GM12878 (cell line): Measurements from ENCODE around the gene CANX. TPM values are rescaled to one million over a fixed set of nuclear protein-coding genes. Genes with fewer than 3 reads are reported as not detected.

ENCODE experiments used
- CBX5 ChIP-seq: sonication (generic); IDR thresholded peaks from 2 replicates; pipeline ENCODE4 v1.6.1; 2016; ENCODE audit warnings: low read depth, moderate library complexity, mild to moderate bottlenecking, inconsistent platforms
- FOXM1 ChIP-seq: IDR thresholded peaks from 2 replicates; pipeline ENCODE4 v1.6.1; 2012; ENCODE audit warnings: low read depth, mild to moderate bottlenecking, inconsistent platforms, low read length, moderate library complexity
- KAT2A ChIP-seq: conservative IDR thresholded peaks from 2 replicates; pipeline ENCODE4 v1.6.1; 2011; ENCODE audit warnings: low read depth, low read length; ENCODE audit not compliant: control insufficient read depth
- NR2F1 ChIP-seq: fragments of 450-650 bp; conservative IDR thresholded peaks from 2 replicates; pipeline ENCODE4 v1.6.1; 2017; ENCODE audit warnings: mild to moderate bottlenecking
- PML ChIP-seq: IDR thresholded peaks from 2 replicates; pipeline ENCODE4 v1.6.1; 2012; ENCODE audit warnings: low read length, inconsistent platforms
- POLR2AphosphoS5 ChIP-seq: IDR thresholded peaks from 2 replicates; pipeline ENCODE4 v1.6.1; 2011; ENCODE audit warnings: mild to moderate bottlenecking, low read length, inconsistent platforms
- RB1 ChIP-seq: fragments of 450-650 bp; formaldehyde crosslinking; IDR thresholded peaks from 2 replicates; pipeline ENCODE4 v1.6.1; 2017; ENCODE audit warnings: mild to moderate bottlenecking, borderline replicate concordance
- RELA ChIP-seq: fragments of 450-650 bp; IDR thresholded peaks from 2 replicates; pipeline ENCODE4 v1.8.0; 2014; ENCODE audit warnings: borderline replicate concordance; ENCODE audit not compliant: partially characterized antibody
- RFX5 ChIP-seq: IDR thresholded peaks from 2 replicates; pipeline ENCODE4 v1.6.1; 2011; ENCODE audit warnings: low read depth, low read length, improper control_type of control experiment
- SMC3 ChIP-seq: IDR thresholded peaks from 2 replicates; pipeline ENCODE4 v1.6.1; 2011; ENCODE audit warnings: low read length, improper control_type of control experiment, borderline replicate concordance
- SPI1 ChIP-seq: IDR thresholded peaks from 2 replicates; pipeline ENCODE4 v1.6.1; 2011; ENCODE audit warnings: low read depth, mild to moderate bottlenecking, low read length, moderate library complexity, borderline replicate concordance; ENCODE audit not compliant: insufficient read depth
- SREBF1 ChIP-seq: IDR thresholded peaks from 2 replicates; pipeline ENCODE4 v1.6.1; 2012; ENCODE audit warnings: mild to moderate bottlenecking, low read length
- TAF1 ChIP-seq: IDR thresholded peaks from 2 replicates; pipeline ENCODE4 v1.6.1; 2011; ENCODE audit warnings: mild to moderate bottlenecking, low read depth, low read length, borderline replicate concordance
- TCF7 ChIP-seq: IDR thresholded peaks from 2 replicates; pipeline ENCODE4 v1.6.1; 2014; ENCODE audit warnings: antibody characterized with exemption, borderline replicate concordance
- YBX1 ChIP-seq: fragments of 450-650 bp; IDR thresholded peaks from 2 replicates; pipeline ENCODE4 v1.6.1; 2016; ENCODE audit warnings: antibody characterized with exemption
- polyA plus RNA-seq, 11 experiments: library from polyadenylated mRNA; depleted of rRNA in 4 of 11; unstranded in 6 of 11; stranded (reverse) in 5 of 11; fragments of >200 nt; fragmentation: Nextera tagmentation in 4 of 11; fragmentation: Illumina TruSeq in 1 of 11; extraction: Ambion mirVana in 4 of 11; extraction: Trizol in 1 of 11; gene quantifications; 1 replicate in 1 of 11; 2 replicates in 10 of 11; pipeline versions ENCODE4 v1.2.1 to v1.2.3, GENCODE V29; 2011 to 2016; ENCODE audit warnings: inconsistent platforms in 2 of 11, missing spikeins in 2 of 11, low read depth in 1 of 11
- total RNA-seq, 4 experiments: library from RNA; depleted of rRNA in 3 of 4; stranded (reverse); fragments of >200 nt in 3 of 4; fragmentation: Illumina TruSeq in 1 of 4; extraction: Trizol in 1 of 4; gene quantifications; 2 replicates each; pipeline versions ENCODE4 v1.2.1 to v1.2.3, GENCODE V29; 2013 to 2021
- TF ChIP-seq, protein P1 (sequence below): fragments of 450-650 bp; IDR thresholded peaks from 2 replicates; pipeline ENCODE4 v1.6.1; 2017; ENCODE audit warnings: mild to moderate bottlenecking, moderate library complexity
- TF ChIP-seq, protein P2 (sequence below): fragments of 450-650 bp; IDR thresholded peaks from 2 replicates; pipeline ENCODE4 v1.6.1; 2017; ENCODE audit warnings: mild to moderate bottlenecking, moderate library complexity
- TF ChIP-seq, protein P3 (sequence below): fragments of 450-650 bp; conservative IDR thresholded peaks from 2 replicates; pipeline ENCODE4 v1.6.1; 2017; ENCODE audit warnings: mild to moderate bottlenecking, moderate library complexity
- TF ChIP-seq, protein P4 (sequence below): IDR thresholded peaks from 2 replicates; pipeline ENCODE4 v1.6.1; 2011; ENCODE audit warnings: low read depth, mild to moderate bottlenecking, low read length, moderate library complexity, borderline replicate concordance; ENCODE audit errors: extremely low read depth

Gene CANX
- total and polyA plus RNA-seq, 10 of the 15 experiments (the other 5 are each of a cell fraction or from before 2014, with no cell fraction given) = 78.2 to 602 (median 412) TPM

DNA sequence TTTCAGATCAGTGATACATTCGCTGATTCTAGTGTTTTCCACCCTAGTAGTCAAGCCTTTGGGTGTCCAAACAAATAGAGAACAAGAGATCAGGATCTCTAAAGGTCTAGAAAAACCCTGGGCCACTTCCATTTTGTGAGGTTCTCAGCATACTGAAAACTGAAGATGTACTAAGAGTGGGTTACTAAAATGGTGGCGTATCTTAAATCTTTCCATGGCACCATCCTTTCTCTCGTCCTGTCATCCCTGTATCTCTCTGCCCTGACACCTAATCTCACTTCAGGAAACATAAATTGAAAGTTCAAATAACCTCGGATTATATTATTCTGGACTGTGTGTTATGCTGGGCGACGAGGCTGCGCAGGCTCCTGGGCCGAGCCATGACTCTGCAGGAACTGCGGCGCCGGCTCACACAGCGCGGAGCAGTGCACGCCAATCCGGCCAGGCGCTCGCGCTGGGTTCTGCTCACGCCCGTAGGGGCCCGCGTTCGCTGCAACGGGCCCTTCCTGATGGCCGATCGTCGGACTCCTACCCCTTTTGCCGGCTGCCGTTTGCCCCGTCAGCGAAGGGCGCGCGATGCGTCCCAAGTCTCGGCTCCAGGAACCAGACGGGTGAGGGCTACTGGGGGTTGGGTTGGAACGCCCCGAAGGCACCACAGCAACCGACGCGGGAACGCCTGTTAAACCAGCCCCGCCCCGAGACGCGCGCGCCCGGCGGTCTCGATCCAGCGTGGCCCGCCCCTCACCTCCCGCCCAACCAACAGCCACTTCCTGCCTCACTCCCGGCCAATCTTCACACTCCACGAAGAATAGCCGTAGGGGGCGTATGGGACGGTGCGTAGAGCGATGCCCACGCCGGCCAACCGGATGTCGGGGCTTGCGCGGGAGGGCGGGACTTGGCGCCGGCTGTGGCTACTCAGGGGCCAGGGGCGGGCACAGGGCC is 503 bp upstream of the CANX start (continued):
- TF ChIP-seq SMC3 (no peak), RFX5 (0 out of 2 replicates have a peak, but pooled peaks have one; percentile 54), NR2F1 (no peak), PML (peak; percentile 84), SREBF1 (no peak), FOXM1 (no peak), RB1 (peak; percentile 83; the same call in 1 of the 2 replicates), SPI1 (peak; percentile 29; the same call in 1 of the 2 replicates), POLR2AphosphoS5 (no peak; the same call in none of the 2 replicates), KAT2A (no peak), CBX5 (no peak), RELA (peak; percentile 38), TAF1 (peak; percentile 71), TCF7 (no peak), YBX1 (no peak)
- TF ChIP-seq, protein P1, sequence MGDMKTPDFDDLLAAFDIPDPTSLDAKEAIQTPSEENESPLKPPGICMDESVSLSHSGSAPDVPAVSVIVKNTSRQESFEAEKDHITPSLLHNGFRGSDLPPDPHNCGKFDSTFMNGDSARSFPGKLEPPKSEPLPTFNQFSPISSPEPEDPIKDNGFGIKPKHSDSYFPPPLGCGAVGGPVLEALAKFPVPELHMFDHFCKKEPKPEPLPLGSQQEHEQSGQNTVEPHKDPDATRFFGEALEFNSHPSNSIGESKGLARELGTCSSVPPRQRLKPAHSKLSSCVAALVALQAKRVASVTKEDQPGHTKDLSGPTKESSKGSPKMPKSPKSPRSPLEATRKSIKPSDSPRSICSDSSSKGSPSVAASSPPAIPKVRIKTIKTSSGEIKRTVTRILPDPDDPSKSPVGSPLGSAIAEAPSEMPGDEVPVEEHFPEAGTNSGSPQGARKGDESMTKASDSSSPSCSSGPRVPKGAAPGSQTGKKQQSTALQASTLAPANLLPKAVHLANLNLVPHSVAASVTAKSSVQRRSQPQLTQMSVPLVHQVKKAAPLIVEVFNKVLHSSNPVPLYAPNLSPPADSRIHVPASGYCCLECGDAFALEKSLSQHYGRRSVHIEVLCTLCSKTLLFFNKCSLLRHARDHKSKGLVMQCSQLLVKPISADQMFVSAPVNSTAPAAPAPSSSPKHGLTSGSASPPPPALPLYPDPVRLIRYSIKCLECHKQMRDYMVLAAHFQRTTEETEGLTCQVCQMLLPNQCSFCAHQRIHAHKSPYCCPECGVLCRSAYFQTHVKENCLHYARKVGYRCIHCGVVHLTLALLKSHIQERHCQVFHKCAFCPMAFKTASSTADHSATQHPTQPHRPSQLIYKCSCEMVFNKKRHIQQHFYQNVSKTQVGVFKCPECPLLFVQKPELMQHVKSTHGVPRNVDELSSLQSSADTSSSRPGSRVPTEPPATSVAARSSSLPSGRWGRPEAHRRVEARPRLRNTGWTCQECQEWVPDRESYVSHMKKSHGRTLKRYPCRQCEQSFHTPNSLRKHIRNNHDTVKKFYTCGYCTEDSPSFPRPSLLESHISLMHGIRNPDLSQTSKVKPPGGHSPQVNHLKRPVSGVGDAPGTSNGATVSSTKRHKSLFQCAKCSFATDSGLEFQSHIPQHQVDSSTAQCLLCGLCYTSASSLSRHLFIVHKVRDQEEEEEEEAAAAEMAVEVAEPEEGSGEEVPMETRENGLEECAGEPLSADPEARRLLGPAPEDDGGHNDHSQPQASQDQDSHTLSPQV = no peak
- TF ChIP-seq, protein P2, sequence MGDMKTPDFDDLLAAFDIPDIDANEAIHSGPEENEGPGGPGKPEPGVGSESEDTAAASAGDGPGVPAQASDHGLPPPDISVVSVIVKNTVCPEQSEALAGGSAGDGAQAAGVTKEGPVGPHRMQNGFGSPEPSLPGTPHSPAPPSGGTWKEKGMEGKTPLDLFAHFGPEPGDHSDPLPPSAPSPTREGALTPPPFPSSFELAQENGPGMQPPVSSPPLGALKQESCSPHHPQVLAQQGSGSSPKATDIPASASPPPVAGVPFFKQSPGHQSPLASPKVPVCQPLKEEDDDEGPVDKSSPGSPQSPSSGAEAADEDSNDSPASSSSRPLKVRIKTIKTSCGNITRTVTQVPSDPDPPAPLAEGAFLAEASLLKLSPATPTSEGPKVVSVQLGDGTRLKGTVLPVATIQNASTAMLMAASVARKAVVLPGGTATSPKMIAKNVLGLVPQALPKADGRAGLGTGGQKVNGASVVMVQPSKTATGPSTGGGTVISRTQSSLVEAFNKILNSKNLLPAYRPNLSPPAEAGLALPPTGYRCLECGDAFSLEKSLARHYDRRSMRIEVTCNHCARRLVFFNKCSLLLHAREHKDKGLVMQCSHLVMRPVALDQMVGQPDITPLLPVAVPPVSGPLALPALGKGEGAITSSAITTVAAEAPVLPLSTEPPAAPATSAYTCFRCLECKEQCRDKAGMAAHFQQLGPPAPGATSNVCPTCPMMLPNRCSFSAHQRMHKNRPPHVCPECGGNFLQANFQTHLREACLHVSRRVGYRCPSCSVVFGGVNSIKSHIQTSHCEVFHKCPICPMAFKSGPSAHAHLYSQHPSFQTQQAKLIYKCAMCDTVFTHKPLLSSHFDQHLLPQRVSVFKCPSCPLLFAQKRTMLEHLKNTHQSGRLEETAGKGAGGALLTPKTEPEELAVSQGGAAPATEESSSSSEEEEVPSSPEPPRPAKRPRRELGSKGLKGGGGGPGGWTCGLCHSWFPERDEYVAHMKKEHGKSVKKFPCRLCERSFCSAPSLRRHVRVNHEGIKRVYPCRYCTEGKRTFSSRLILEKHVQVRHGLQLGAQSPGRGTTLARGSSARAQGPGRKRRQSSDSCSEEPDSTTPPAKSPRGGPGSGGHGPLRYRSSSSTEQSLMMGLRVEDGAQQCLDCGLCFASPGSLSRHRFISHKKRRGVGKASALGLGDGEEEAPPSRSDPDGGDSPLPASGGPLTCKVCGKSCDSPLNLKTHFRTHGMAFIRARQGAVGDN = peak; percentile 59
- TF ChIP-seq, protein P3, sequence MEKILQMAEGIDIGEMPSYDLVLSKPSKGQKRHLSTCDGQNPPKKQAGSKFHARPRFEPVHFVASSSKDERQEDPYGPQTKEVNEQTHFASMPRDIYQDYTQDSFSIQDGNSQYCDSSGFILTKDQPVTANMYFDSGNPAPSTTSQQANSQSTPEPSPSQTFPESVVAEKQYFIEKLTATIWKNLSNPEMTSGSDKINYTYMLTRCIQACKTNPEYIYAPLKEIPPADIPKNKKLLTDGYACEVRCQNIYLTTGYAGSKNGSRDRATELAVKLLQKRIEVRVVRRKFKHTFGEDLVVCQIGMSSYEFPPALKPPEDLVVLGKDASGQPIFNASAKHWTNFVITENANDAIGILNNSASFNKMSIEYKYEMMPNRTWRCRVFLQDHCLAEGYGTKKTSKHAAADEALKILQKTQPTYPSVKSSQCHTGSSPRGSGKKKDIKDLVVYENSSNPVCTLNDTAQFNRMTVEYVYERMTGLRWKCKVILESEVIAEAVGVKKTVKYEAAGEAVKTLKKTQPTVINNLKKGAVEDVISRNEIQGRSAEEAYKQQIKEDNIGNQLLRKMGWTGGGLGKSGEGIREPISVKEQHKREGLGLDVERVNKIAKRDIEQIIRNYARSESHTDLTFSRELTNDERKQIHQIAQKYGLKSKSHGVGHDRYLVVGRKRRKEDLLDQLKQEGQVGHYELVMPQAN = peak; percentile 96
- TF ChIP-seq, protein P4, sequence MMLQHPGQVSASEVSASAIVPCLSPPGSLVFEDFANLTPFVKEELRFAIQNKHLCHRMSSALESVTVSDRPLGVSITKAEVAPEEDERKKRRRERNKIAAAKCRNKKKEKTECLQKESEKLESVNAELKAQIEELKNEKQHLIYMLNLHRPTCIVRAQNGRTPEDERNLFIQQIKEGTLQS = no peak
